ENCODE results near the gene LASP1NB.

The LASP1NB gene

GRCh38 chr17:38925263-38925995 lies at the start of gene LASP1NB:
Gene LASP1NB (plus strand): TSS chr17:38925614.
- peak within 1 kb of the TSS; percentile 54 for H3K27ac Mint-ChIP-seq (ENCODE audit: unreplicated experiment)
- TF ChIP-seq, protein P1, sequence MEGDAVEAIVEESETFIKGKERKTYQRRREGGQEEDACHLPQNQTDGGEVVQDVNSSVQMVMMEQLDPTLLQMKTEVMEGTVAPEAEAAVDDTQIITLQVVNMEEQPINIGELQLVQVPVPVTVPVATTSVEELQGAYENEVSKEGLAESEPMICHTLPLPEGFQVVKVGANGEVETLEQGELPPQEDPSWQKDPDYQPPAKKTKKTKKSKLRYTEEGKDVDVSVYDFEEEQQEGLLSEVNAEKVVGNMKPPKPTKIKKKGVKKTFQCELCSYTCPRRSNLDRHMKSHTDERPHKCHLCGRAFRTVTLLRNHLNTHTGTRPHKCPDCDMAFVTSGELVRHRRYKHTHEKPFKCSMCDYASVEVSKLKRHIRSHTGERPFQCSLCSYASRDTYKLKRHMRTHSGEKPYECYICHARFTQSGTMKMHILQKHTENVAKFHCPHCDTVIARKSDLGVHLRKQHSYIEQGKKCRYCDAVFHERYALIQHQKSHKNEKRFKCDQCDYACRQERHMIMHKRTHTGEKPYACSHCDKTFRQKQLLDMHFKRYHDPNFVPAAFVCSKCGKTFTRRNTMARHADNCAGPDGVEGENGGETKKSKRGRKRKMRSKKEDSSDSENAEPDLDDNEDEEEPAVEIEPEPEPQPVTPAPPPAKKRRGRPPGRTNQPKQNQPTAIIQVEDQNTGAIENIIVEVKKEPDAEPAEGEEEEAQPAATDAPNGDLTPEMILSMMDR (conservative IDR thresholded peaks at IDR 0.05), result no peak
- peak; percentile 36 for DNase-seq (ENCODE audit: low read depth, low spot score)
- peak within 1 kb of the TSS; percentile 76 for H3K4me3 Mint-ChIP-seq
- H3K9me3 Mint-ChIP-seq, result no peaks in the 10 kb centered on the region
- no peaks in the 10 kb centered on the region for H3K36me3 Mint-ChIP-seq (ENCODE audit: low read depth)
- H3K4me1 Mint-ChIP-seq, result peaks cover 43% of the 10 kb centered on the region
- H3K27me3 Mint-ChIP-seq (ENCODE audit: low read depth), result no peaks in the 10 kb centered on the region

DNA sequence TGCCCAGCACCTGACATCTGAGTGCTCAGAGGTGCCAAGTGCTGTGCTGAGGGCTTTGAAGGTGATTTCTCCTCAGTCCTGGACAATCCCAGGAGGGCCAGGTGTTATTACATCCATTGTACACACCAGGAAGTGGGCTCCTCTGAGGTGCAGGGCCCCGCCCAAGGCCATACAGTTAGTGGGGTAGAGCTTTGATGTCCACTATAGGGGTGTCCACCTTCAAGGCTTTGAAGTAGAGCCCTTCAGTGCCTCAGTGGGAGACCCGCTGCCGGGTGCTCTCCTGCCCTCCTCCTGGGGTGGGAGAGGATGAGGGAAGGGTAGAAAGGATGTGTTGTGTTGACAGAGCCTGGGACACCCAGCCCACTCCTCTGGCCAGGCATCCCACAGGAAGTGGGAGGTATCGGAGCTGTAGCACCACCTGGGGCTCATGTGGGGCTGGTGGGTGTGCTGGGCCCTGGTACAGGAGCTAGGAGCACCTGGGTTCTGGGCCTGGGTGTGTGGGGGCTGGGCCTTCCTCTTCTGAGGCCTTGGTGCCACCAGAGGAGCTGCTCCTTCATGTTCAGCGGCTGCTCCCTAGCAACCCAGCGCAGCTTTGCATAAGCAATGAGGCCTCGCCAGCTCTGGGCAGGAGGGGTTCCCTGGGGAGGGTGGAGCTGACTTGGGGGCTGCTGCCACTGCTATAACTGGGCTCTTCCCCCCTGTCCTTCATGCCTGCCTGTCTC lies 48.1 kb upstream of the LASP1NB start:
- no peak for DNase-seq (ENCODE audit: low read depth, low spot score)
- Mint-ChIP-seq H3K27ac (ENCODE audit: unreplicated experiment) (peak overlapping the region; percentile 43), H3K36me3 (ENCODE audit: low read depth) (peaks cover 2% of the 10 kb centered on the region), H3K9me3 (no peaks in the 10 kb centered on the region), H3K4me1 (peaks cover 60% of the 10 kb centered on the region), H3K4me3 (peak overlapping the region; percentile 27), H3K27me3 (ENCODE audit: low read depth) (no peaks in the 10 kb centered on the region)
- TF ChIP-seq, protein P1 (conservative IDR thresholded peaks at IDR 0.05), result no peak

GRCh38 chr17:38879878-38880665 lies 45.3 kb upstream of the LASP1NB start:
- TF ChIP-seq, protein P1 (conservative IDR thresholded peaks at IDR 0.05), result no peak
- Mint-ChIP-seq H3K4me3 (peak overlapping the region; percentile 61), H3K27ac (ENCODE audit: unreplicated experiment) (peak overlapping the region; percentile 28), H3K36me3 (ENCODE audit: low read depth) (peaks cover 2% of the 10 kb centered on the region), H3K27me3 (ENCODE audit: low read depth) (no peaks in the 10 kb centered on the region), H3K4me1 (peaks cover 66% of the 10 kb centered on the region), H3K9me3 (no peaks in the 10 kb centered on the region)
- no peak for DNase-seq (ENCODE audit: low read depth, low spot score)

DNA sequence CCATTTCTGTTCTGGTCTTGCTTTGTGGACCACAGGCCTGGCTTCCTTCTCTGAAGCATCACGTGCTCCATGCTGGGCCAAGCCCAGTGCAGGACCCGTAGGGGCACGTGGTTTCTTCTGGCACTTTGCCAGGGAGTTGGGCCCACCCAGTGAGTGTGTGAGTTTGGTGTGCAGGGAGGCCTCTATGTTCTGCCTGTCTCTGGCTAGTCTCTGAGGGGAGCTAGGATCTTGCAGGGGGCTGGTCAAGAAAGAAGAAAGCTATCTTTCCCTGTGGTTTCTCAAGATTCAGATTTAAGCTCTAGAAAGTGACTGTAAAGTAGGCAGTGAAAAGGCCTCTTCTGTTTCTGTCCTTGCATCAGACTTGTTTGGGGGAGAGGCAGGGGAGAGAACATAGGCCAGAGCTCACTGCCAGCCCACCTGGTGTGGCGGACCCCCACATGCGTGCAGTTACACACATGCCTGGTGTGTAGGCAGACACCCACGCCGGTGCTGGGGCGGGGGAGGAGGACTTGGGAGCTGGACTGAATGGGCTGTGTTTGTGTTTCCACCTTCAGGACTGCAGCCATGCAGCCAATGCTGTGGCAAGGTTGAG lies 43.7 kb upstream of the LASP1NB start:
- no peaks in the 10 kb centered on the region for H3K27me3 Mint-ChIP-seq (ENCODE audit: low read depth)
- peaks cover 2% of the 10 kb centered on the region for H3K36me3 Mint-ChIP-seq (ENCODE audit: low read depth)
- H3K27ac Mint-ChIP-seq (ENCODE audit: unreplicated experiment), result peak overlapping the region; percentile 35
- no peak for DNase-seq (ENCODE audit: low read depth, low spot score)
- H3K4me1 Mint-ChIP-seq, result peaks cover 73% of the 10 kb centered on the region
- peak overlapping the region; percentile 40 for H3K4me3 Mint-ChIP-seq
- TF ChIP-seq, protein P1 (conservative IDR thresholded peaks at IDR 0.05), result no peak
- no peaks in the 10 kb centered on the region for H3K9me3 Mint-ChIP-seq

- Mint-ChIP-seq H3K36me3 (ENCODE audit: low read depth) (peaks cover 2% of the 10 kb centered on the region), H3K27ac (ENCODE audit: unreplicated experiment) (peak overlapping the region; percentile 62), H3K4me1 (peaks cover 65% of the 10 kb centered on the region), H3K27me3 (ENCODE audit: low read depth) (no peaks in the 10 kb centered on the region), H3K4me3 (peak overlapping the region; percentile 40), H3K9me3 (no peaks in the 10 kb centered on the region)
- no peak for DNase-seq (ENCODE audit: low read depth, low spot score)
- TF ChIP-seq, protein P1 (conservative IDR thresholded peaks at IDR 0.05), result no peak
Observed at GRCh38 chr17:38882870-38883269, 42.5 kb upstream of the LASP1NB start.
